Measurements from ENCODE around the gene MEPCE.

Gene MEPCE

GRCh38 chr7:100465299-100465698, 35.7 kb downstream of the MEPCE start:
- DNase-seq = no peak

GRCh38 chr7:100465702-100466311, 36.2 kb downstream of the MEPCE start:
- peak; percentile 81 for DNase-seq

GRCh38 chr7:100466653-100467605, 37.3 kb downstream of the MEPCE start:
- DNase-seq = no peak

GRCh38 chr7:100467638-100468373, 38.2 kb downstream of the MEPCE start:
- no peak for DNase-seq

GRCh38 chr7:100469227-100470044, 39.8 kb downstream of the MEPCE start:
- peak; percentile 95 for DNase-seq

GRCh38 chr7:100471021-100471420, 41.4 kb downstream of the MEPCE start:
- DNase-seq = no peak

GRCh38 chr7:100472121-100472851, 42.7 kb downstream of the MEPCE start:
- peak; percentile 5 for DNase-seq

GRCh38 chr7:100472854-100473499, 43.3 kb downstream of the MEPCE start:
- peak; percentile 32 for DNase-seq

- peak; percentile 5 for DNase-seq
Observed at GRCh38 chr7:100475549-100475948, 45.9 kb downstream of the MEPCE start.

GRCh38 chr7:100476101-100476780, 46.6 kb downstream of the MEPCE start:
- peak; percentile 9 for DNase-seq

GRCh38 chr7:100476903-100477870, 47.6 kb downstream of the MEPCE start:
- peak; percentile 46 for DNase-seq

GRCh38 chr7:100477871-100478267, 48.2 kb downstream of the MEPCE start:
- DNase-seq = peak; percentile 18

GRCh38 chr7:100478958-100479660, 49.5 kb downstream of the MEPCE start, which contains the start of gene TSC22D4:
TSC22D4 (minus strand) TSS chr7:100479214; CDS start chr7:100478038, 1,176 bp downstream.
- peak; percentile 82 for DNase-seq

GRCh38 chr7:100481466-100481865, 51.8 kb downstream of the MEPCE start:
- no peak for DNase-seq

GRCh38 chr7:100482728-100483089, 53.1 kb downstream of the MEPCE start:
- no peak for DNase-seq

GRCh38 chr7:100483090-100483721, 53.6 kb downstream of the MEPCE start:
- DNase-seq = peak; percentile 76

Measured in 8988T (cell line).